HG02571 (cell line): ENCODE data around the gene EDARADD.

Source experiments
- ATAC-seq: cut with Tn5 transposase; IDR thresholded peaks from one replicate; pipeline ENCODE4 v1.9.1; 2021; ENCODE audit warnings: mild to moderate bottlenecking, moderate library complexity; ENCODE audit not compliant: unreplicated experiment

EDARADD gene

DNA sequence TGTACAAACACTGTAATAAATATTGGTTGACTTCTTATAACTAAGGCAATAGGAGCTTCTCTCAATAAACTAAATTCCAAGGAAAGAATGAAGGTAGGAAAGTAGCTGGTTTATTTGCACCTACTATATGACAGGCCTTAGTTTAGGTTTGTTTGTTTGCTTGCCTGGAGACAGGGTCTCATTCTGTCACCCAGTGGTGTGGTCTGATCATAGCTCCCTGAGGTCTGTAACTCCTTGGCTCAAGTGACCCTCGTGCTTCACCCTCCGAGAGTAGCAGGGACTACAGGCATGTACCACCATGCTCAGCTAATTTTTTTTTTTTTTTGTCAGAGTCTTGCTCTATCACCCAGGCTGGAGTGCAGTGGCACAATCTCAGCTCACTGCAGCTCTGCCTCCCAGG, 1.9 kb upstream of the EDARADD start:
- no peak for ATAC-seq

- no peak for ATAC-seq
Observed at GRCh38 chr1:236394879-236395229, 768 bp downstream of the EDARADD start.

DNA sequence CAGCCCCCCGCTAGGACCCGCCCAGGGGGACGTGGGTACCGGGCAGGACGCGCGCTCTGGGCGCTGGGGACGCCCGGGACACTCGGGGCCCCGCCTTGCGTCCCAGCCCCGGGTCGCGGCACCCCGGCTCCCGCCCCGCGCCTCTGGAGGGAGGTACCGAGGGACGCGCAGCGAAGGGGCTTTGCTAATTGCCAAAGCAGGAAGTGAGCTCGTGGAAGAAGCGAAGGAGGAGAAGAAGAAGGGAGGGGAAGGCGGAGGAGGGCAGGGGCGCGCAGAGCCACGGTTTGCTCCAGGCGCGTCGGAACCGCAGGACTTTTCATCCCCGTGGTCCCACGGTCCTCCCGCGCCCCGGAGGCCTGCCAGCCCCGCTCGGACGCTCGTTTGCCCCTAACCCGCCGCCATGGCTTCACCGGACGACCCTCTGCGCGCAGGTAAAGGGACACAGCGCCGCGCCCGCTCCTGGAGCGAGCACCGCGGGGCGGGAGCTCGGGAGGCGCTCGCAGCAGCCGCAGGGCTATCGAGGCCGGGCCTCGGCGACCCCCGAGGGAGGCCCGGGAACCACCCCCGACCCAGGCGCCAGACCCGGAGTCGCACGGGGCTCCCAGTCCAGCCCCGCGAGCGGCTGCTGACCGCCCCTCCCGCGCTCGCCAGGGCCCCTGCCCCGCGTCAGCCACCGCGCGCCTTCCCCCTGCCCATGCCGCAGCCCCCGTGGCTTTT, 1.3 kb downstream of the EDARADD start:
- no peak for ATAC-seq

GRCh38 chr1:236395947-236396664, 2.0 kb downstream of the EDARADD start:
- no peak for ATAC-seq

DNA sequence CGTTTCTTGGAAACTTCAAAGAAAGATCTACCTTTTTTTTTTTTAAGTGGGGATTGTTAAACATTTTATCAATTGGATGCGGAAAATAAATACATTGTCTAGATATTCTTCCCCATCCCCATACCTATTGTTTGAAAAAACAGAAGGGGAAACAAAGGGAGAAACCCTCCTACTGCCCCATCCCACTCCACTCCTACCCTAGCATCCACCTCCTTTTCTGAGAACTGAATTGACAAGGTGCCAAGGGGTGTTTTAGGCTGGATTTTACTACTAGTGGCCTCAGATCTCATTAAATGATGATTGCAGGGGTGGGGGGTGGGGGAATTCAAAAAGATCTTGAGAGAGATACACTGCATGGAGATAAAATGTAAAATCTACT, 2.6 kb downstream of the EDARADD start:
- ATAC-seq = no peak

- no peak for ATAC-seq
Observed at GRCh38 chr1:236397173-236397759, 3.2 kb downstream of the EDARADD start.

DNA sequence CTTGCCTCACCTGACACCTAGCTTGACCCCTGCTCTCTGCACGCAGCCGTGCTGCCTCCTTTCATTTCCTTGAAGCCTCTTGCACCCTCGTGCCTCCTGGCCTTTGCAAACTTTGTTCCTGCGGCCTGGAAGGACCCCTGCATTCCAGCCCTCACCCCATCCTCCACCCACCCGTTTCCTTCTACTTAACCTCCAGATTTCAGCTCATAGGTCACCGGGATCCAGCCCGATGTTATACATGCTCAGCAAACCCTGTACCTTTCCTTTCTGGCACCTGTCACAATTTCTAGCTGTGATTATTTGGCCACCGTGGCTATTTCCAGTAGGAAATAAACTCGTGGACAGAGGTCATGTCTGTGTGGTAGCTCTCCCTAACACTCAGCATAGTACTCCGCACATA, 4.5 kb downstream of the EDARADD start:
- no peak for ATAC-seq

DNA sequence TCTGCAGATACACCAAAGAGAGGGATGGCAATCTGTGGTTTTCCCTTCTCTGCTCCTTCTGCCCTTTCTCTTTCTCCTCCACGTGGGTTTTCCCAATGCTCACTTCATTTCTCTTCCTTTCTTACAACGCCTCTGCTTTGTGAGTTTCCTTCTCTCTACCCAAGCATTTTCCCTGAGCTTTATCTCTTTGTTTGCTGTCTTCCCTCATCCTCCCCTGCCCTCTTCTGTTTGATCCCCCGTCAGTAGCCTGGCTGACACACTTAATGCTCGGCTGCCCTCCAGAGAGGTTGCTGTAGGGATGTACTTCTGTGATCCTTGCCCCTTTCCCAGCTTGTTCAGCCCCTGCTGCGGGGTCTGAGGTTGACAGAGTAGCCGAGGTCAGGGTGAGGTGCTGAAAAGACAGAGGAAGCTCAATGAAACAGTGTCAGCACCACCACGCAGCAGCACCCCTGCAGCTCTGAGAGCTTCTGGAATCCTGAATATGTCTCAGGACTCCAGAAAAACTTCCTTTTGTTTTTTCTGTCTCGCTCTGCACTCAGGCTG, 6.0 kb downstream of the EDARADD start:
- no peak for ATAC-seq

- ATAC-seq = no peak
Observed at GRCh38 chr1:236401698-236402097, 7.6 kb downstream of the EDARADD start.

DNA sequence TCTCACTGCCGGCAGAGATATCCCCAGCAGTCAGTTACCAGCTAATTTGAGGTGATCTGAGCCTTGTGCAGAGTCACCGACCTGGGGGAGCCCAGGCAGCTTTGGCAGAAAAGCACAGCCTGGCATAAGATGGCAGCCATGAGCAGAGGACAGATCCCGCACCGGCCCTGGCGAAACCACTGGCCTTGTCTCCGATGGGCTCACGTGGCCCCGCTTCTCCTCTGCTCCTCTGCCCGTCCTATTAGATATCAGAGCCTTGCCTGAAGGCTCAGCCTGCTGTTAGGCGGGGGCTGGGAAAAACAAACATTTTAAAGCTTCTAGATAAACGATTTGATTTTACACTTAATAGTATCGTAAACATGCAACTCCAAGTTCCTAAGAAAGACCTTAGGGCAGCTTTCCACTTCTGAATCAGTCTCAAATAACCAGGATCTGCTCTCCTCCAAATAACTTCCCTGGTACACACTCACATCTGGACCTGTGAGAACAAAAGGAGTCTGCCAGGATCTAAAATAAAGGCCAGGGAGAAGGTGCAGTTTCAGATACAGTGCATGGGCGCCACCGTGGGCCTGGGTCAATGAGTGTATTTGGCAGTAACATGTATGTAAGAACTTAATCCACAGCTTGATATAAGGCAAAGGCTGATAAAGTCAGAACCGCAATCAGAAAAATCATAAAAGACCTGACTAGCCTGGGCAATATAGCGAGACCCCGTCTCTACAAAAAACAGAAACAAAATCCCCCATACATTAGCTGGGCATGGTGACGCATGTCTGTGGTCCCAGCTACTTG, 10.0 kb downstream of the EDARADD start:
- ATAC-seq = no peak

- ATAC-seq = no peak
Observed at GRCh38 chr1:236407059-236407458, 13.0 kb downstream of the EDARADD start.

DNA sequence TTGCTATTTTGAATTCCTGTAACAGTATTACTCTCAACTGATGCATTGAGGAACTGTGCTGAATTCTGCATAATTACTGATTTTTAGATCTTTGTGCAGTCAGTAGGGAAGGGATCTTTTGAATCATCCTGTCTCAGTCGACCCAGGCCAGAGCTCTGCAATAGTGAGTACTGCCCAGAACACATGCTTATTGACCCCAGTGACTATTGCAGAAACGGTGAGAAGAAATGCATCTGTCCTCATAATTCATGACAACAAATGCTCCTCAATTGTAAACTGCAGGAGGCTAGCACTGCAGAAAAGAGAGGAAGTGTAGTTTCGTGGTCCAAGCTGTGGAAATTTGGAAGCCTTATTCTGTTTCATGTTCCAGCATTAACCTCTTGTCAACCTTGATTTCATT, 19.6 kb downstream of the EDARADD start:
- no peak for ATAC-seq

GRCh38 chr1:236416165-236416564, 22.1 kb downstream of the EDARADD start:
- no peak for ATAC-seq

GRCh38 chr1:236417336-236417735, 23.2 kb downstream of the EDARADD start:
- no peak for ATAC-seq

DNA sequence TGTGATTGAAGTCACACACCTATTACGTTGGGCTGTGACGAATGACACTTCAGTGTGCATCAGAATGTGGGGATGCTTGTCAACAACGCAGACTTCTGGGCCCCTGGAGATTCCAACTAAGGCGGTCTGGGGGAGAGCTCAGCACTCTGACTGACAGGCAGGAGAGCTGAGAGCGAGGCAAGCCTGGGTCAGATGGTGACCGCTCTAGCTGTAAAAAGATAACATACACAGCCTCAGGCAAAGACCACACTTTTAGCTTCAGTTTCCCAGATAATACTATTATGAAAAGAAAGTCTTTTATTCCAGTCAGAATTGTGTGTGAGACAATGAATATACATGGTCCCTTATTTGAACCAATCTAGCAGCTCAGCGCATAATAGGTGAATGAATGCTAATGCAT, 25.4 kb downstream of the EDARADD start:
- ATAC-seq = no peak

GRCh38 chr1:236421022-236421421, 26.9 kb downstream of the EDARADD start:
- no peak for ATAC-seq

DNA sequence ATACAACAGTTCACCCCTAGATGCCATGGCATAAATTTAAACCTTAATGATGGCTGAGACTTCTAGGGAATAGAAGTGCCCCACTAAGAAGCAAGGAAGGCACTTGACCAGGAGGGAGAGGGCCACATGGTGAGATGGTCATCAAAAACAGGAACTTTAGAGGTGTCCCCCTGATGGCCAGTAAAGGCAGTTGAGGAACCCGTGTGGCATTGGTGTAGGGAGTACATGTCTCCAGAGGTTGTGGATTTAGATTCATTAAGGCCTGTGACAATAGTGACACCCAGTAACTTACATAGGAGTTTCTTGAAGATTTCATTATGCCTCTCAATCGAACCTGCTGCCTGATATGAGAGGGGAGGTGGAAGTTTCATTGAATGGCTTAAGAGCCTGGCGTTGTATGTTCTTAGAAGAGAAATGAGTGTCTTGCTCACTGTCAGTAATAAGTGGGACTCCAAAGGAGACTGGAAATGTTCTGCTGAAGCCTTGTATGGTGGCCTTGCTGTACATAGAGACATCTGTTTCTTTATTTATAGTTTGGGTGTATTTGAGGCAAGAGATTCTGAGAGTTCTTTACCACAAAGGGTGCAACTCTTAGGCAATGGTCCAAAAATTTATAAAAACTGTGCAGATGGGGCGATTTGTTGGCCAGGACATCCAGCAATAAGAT, 27.9 kb downstream of the EDARADD start:
- ATAC-seq = no peak

DNA sequence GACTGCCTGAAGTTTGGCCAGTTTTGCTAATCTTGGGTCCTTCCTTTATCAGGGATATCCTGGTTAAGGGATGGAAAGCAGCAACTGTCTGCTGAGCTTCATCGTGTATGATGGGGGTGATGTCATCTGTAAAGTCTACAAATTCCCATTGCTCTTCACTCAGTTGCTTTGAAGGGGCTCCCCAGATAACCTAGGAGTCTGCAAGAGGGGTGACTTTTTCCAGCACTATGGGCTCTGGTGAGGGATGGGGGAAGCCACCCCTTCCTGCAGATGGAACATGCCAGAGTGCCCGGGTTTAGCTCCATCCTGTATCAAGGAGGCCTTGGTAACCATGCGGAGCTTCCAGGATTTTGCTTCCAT, 28.4 kb downstream of the EDARADD start:
- ATAC-seq = no peak

DNA sequence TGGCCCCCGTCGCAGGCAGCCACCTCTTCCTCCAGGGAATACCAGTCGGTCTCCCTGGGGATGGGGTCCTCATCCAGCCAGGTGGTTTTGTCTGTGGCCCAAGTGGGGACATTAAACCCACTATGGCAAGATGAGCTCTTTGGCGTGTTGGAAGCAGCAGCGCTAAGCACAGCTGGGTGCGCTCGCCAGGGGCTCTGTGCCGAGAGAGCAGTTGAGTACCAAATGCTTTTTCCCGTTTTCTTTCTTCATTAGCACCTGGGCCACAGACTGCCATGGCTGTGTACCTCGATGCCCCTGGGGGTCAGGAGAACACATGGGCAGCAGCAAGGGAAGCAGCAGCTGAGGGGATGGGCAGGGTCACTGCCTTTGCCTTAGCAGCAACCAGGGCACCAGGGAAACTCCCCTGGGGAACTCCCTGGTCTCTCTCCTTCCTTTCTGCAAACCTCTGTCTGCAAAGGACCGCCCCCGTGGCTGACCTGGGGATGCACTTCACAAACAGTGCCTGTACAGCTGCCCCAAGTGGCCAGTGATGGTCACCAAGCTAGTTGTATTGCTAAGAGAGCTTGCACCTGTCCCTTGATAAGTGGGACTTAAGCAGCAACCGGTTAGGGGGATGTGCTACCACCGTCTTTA, 31.1 kb downstream of the EDARADD start:
- peak; percentile 89 for ATAC-seq

DNA sequence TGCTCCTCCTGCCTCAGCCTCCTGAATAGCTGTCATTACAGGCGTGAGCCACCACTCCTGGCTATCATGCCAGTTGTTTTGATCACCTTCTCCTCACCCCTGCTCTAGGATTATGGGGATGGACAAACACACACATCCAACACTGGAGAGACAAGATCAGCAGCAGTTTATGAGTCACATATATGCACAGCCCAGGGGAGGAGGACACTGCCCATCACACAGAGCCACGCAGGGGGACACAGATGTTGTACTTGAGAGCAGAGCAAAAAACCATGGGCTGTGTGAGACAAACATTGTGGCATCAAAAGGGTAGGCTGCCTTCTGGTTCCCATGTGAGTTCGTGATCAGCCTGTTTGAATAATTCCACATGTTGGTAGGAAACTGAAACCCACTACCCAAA, 32.1 kb downstream of the EDARADD start:
- ATAC-seq = no peak
